Caco-2 (cell line): ENCODE measurements around the gene MEF2C. TPM values are rescaled to one million over a fixed set of nuclear protein-coding genes. Genes with fewer than 3 reads are reported as not detected.

Source experiments
- BruUV-seq: library from RNA; stranded (reverse); fragments of 400-500 nt; replicated peaks from 2 replicates; lab custom pipeline; 2021; lab: Mats Ljungman, UMichigan
- CTCF ChIA-PET: fragments of 300-600 bp; sonication (Branson Sonifier 250); formaldehyde crosslinking; loops from one replicate; lab custom pipeline; 2022; ENCODE audit warnings: antibody characterized with exemption; lab: Charles Lee
- POLR2A ChIA-PET: fragments of 300-600 bp; sonication (Branson Sonifier 250); formaldehyde crosslinking; loops from one replicate; lab custom pipeline; 2022; ENCODE audit warnings: antibody characterized with exemption; lab: Charles Lee
- DNase-seq, 2 experiments: peaks; one replicate each; pipeline versions ENCODE4 v3.0.0 to v3.0.0-alpha.2; 2020 to 2022
- H3K27me3 ChIP-seq: replicated peaks from 2 replicates; pipeline ENCODE4 v1.6.0; 2011; ENCODE audit warnings: low read length; ENCODE audit not compliant: control insufficient read depth, insufficient read depth
- H3K36me3 ChIP-seq: 2 replicates; pipeline ENCODE4 v1.5.1; 2011; ENCODE audit warnings: low read length; ENCODE audit not compliant: control insufficient read depth, insufficient read depth
- H3K4me1 ChIP-seq: fragments of 250-450 bp; sonication (Bioruptor Pico); 2 replicates; pipeline ENCODE4 v1.5.1; 2020; ENCODE audit warnings: mild to moderate bottlenecking
- H3K4me3 ChIP-seq: 2 replicates; pipeline ENCODE4 v1.5.1; 2011; ENCODE audit warnings: low read depth, mild to moderate bottlenecking, control low read depth, low read length
- H3K9me3 ChIP-seq: fragments of 250-450 bp; sonication (Bioruptor Pico); 2 replicates; pipeline ENCODE4 v1.5.1; 2020; ENCODE audit warnings: mild to moderate bottlenecking, moderate library complexity
- H3K27ac Mint-ChIP-seq: one replicate; pipeline ENCODE4 v1.8.0; 2022; ENCODE audit warnings: mixed read lengths; ENCODE audit not compliant: unreplicated experiment
- H3K27me3 Mint-ChIP-seq: one replicate; pipeline ENCODE4 v1.8.0; 2022; ENCODE audit warnings: mixed read lengths; ENCODE audit not compliant: insufficient read depth, unreplicated experiment
- H3K36me3 Mint-ChIP-seq: one replicate; pipeline ENCODE4 v1.8.0; 2022; ENCODE audit warnings: mild to moderate bottlenecking, mixed read lengths; ENCODE audit not compliant: insufficient read depth, unreplicated experiment
- H3K4me1 Mint-ChIP-seq: one replicate; pipeline ENCODE4 v1.8.0; 2022; ENCODE audit warnings: low read depth, mixed read lengths; ENCODE audit not compliant: unreplicated experiment
- H3K4me3 Mint-ChIP-seq: one replicate; pipeline ENCODE4 v1.8.0; 2022; ENCODE audit warnings: mild to moderate bottlenecking, moderate library complexity, mixed read lengths; ENCODE audit not compliant: unreplicated experiment
- H3K9me3 Mint-ChIP-seq: one replicate; pipeline ENCODE4 v1.8.0; 2022; ENCODE audit warnings: mixed read lengths; ENCODE audit not compliant: unreplicated experiment
- intact Hi-C: fragments of 100-400 bp; cut with micrococcal nuclease; formaldehyde crosslinking; loops from one replicate; pipeline ENCODE4 v1.10.0; 2022; ENCODE audit not compliant: unreplicated experiment
- total RNA-seq: library from RNA; stranded (reverse); gene quantifications from 2 replicates; pipeline ENCODE4 v1.2.3, GENCODE V29; 2022
- TF ChIP-seq, protein P1 (sequence below), 2 experiments: fragments of 200-600 bp in 1 of 2; IDR thresholded peaks; 1 replicate in 1 of 2; 2 replicates in 1 of 2; pipeline versions ENCODE4 v1.5.1 to v1.8.0; 2011 to 2022; ENCODE audit warnings: antibody characterized with exemption in 1 of 2, control low read depth in 1 of 2, inconsistent platforms in 1 of 2, low read depth in 1 of 2, low read length in 1 of 2, mild to moderate bottlenecking in 1 of 2, moderate library complexity in 1 of 2; ENCODE audit not compliant: insufficient read depth in 1 of 2, severe bottlenecking in 1 of 2, unreplicated experiment in 1 of 2

MEF2C gene
- total RNA-seq, 1 experiment from 2014 or later = 1.5 TPM

DNA sequence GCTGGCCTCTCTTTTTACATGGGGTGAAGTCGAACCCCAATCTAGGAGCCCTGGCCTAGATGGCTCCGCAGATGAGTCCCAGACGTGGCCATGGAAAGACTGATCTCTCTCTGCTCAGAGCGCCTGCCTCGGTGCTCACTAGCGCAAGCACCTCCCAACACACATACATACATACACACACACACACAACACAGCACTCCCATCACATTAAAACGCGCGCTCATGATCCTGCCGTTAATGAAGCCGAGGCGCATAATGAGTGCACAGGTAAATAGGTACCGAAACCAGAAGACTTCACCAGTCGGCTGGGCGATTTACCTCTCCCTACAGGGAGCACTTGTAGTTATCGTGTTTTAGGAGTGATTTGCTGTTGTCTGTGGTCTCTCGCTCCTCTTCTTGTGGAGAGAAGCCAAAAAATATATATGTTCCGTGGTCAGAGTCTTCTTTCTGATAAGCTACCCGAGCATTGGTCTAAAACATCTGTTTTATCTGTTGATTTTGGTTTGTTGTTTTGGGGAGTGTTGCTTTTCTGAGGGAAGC lies 207.7 kb downstream of the MEF2C start:
- peak overlapping the region; percentile 46 for H3K4me3 ChIP-seq
- H3K36me3 ChIP-seq = no peaks in the 10 kb centered on the region
- BruUV-seq = no TSS peak
- H3K4me1 Mint-ChIP-seq = peaks cover 13% of the 10 kb centered on the region
- H3K36me3 Mint-ChIP-seq = no peaks in the 10 kb centered on the region
- no peak for DNase-seq
- no peaks in the 10 kb centered on the region for H3K9me3 ChIP-seq
- H3K4me3 Mint-ChIP-seq = peak overlapping the region; percentile 77
- H3K27me3 ChIP-seq = peaks cover 2% of the 10 kb centered on the region; the same call in 1 of the 2 replicates
- 0 out of 2 replicates have a peak, but pooled peaks cover 1% of the 10 kb centered on the region for H3K4me1 ChIP-seq
- ChIA-PET POLR2A (no interaction called here), CTCF (interaction anchor here (0.5 to 1.3 kb wide), 2 partner anchors 16 to 116 kb away, joined by 4 to 5 read pairs; no protein-coding TSS in a partner anchor)
- TF ChIP-seq, protein P1, sequence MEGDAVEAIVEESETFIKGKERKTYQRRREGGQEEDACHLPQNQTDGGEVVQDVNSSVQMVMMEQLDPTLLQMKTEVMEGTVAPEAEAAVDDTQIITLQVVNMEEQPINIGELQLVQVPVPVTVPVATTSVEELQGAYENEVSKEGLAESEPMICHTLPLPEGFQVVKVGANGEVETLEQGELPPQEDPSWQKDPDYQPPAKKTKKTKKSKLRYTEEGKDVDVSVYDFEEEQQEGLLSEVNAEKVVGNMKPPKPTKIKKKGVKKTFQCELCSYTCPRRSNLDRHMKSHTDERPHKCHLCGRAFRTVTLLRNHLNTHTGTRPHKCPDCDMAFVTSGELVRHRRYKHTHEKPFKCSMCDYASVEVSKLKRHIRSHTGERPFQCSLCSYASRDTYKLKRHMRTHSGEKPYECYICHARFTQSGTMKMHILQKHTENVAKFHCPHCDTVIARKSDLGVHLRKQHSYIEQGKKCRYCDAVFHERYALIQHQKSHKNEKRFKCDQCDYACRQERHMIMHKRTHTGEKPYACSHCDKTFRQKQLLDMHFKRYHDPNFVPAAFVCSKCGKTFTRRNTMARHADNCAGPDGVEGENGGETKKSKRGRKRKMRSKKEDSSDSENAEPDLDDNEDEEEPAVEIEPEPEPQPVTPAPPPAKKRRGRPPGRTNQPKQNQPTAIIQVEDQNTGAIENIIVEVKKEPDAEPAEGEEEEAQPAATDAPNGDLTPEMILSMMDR (IDR thresholded peaks at IDR 0.05; ENCODE audit: insufficient read depth in 1 of 2, low read depth in 1 of 2, low read length in 1 of 2, severe bottlenecking in 1 of 2, unreplicated experiment in 1 of 2) = no peak
- H3K27ac Mint-ChIP-seq = no peak overlapping the region
- intact Hi-C loops = loop anchor here (2.0 kb wide), 1 partner anchor 406 kb away; the partner anchor contains the start of gene TMEM161B
- no peaks in the 10 kb centered on the region for H3K9me3 Mint-ChIP-seq
- peaks cover 37% of the 10 kb centered on the region for H3K27me3 Mint-ChIP-seq

DNA sequence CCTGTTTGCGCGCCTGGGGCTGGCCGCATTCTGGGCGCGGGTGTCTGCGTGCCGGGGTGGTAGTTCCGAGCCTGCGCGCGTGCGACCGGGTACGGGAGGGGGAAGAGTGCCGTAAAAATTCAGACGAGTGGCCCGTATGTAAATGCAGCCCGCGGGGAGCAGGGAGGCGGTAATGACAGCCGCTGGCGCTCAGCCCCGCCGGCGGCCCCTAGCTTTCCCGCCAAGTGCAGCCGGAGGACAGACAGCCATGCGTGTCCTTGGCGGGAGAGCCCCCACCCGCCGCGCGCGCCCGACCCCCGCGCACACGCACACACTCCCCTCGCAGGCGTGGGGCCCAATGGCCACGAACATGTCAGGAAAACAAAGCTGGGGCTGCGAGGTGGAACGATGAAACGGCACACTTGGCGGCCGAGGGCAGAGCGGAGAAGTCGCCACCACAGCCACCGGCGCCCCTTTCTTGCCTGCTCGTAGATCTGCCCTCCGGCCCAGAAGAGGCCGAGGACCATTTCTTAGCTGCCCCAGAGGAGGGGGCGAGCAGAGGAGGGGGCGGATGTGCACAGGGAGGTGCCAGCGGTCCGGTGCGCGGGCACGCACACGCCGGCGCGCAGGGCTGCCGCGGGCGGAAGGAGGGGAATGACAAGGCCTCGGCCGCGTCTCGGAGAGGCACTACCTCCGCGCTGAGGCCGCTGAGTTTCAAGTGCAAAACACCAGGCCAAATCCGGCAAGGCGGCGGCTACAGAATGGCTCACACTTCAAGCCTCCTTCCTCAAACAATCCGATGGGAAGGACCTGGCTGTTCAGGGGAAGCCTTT lies 208.4 kb downstream of the MEF2C start:
- Mint-ChIP-seq H3K4me3 (peak overlapping the region; percentile 77), H3K9me3 (no peaks in the 10 kb centered on the region), H3K4me1 (peaks cover 13% of the 10 kb centered on the region), H3K27ac (no peak overlapping the region), H3K36me3 (no peaks in the 10 kb centered on the region), H3K27me3 (peaks cover 36% of the 10 kb centered on the region)
- ChIA-PET CTCF (interaction anchor here (1.3 kb wide), 1 partner anchor 16 kb away, joined by 5 read pairs; no protein-coding TSS in a partner anchor), POLR2A (no interaction called here)
- H3K27me3 ChIP-seq = peaks cover 2% of the 10 kb centered on the region; the same call in 1 of the 2 replicates
- peak in 1 of 2 experiments; percentile 42 for DNase-seq
- peak overlapping the region; percentile 46 for H3K4me3 ChIP-seq
- BruUV-seq = no TSS peak
- no peaks in the 10 kb centered on the region for H3K9me3 ChIP-seq
- H3K4me1 ChIP-seq = no peaks in the 10 kb centered on the region
- no peaks in the 10 kb centered on the region for H3K36me3 ChIP-seq
- TF ChIP-seq, protein P1 (IDR thresholded peaks at IDR 0.05; ENCODE audit: insufficient read depth in 1 of 2, low read depth in 1 of 2, low read length in 1 of 2, severe bottlenecking in 1 of 2, unreplicated experiment in 1 of 2) = no peak
- intact Hi-C loops = loop anchor here (2.0 kb wide), 1 partner anchor 406 kb away; the partner anchor contains the start of gene TMEM161B
